ENCODE results near the gene TUBB2B.

The TUBB2B gene

DNA sequence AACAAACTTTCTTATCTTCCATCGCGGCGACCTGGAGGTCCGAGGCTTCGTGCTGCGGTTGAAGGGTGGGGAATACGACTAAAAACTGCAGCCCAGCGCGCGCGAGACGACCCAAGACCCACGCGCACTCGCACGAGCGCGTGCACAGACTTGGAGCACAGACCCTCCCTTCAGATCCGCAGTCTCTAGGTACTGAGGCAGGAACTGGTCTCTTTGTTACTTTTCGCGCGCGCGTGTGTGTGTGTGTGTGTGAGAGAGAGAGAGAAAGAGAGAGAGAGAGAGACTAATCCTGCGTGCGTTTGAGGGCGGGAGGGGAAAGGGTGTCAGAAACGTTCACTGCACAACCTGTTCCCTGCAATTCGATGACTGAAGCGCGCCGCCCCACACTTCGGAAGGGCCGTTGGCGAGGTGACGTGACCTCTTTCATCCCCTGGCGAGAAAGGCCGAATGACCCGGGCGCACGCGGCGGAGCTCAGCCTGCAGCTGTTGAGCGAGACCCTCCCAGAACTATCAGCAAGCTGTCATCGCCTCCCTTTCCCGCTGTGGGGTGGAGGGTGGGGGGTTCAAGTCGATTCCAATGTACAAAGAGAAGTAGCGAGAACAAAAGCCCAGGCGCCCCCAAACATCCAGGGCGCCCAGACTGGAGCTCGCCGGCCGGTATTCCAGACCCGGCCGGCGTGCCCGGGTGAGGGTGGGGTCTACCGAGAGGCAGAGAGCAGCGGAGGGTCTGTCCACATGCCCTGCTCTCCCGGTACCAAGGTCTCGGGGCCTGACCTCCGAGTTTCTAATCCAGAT is 1.5 kb upstream of the TUBB2B start:
- H3K4me3 ChIP-seq (replicated peaks in 1 of 2; ENCODE audit: low read depth in 2 of 2, low read length in 2 of 2) = no peak overlapping the region
- DNase-seq (ENCODE audit: low read depth in 2 of 2) = peak in 1 of 2 donors; percentile 31
- TF ChIP-seq, protein P1, sequence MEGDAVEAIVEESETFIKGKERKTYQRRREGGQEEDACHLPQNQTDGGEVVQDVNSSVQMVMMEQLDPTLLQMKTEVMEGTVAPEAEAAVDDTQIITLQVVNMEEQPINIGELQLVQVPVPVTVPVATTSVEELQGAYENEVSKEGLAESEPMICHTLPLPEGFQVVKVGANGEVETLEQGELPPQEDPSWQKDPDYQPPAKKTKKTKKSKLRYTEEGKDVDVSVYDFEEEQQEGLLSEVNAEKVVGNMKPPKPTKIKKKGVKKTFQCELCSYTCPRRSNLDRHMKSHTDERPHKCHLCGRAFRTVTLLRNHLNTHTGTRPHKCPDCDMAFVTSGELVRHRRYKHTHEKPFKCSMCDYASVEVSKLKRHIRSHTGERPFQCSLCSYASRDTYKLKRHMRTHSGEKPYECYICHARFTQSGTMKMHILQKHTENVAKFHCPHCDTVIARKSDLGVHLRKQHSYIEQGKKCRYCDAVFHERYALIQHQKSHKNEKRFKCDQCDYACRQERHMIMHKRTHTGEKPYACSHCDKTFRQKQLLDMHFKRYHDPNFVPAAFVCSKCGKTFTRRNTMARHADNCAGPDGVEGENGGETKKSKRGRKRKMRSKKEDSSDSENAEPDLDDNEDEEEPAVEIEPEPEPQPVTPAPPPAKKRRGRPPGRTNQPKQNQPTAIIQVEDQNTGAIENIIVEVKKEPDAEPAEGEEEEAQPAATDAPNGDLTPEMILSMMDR (IDR thresholded peaks at IDR 0.05; ENCODE audit: low read depth, low read length) = no peak

DNA sequence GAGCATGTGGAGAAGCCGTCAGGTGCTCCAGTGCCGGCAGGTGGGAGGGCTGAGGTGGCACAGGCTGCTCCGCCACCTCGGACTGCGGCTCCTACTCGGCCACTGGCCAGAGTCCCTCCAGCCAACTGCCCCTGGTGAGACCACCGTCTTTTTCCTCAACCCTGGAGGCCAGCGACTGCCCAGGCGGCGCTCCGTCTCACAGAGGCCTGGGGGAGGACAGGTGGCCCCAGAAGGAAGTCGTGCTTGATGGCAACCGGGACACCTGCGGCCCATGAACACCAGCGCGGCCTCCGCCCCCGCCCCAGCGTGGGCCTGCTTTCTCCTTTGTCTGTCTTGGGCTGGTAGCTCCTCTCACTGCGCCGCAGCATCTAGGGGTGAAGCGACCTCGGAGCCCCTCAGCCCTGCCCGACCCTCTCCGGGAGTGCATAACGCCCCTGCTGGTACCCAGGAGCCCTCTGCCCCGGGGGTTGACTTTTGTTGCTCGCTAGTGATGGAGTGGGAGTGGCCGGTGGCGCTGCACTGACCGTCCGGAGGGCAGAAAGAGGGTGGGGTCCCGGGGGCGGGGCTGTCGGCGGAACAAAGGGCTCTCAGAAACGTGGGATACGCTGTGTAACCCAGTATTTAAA is 706 bp upstream of the TUBB2B start:
- DNase-seq (ENCODE audit: low read depth in 2 of 2) = no peak

DNA sequence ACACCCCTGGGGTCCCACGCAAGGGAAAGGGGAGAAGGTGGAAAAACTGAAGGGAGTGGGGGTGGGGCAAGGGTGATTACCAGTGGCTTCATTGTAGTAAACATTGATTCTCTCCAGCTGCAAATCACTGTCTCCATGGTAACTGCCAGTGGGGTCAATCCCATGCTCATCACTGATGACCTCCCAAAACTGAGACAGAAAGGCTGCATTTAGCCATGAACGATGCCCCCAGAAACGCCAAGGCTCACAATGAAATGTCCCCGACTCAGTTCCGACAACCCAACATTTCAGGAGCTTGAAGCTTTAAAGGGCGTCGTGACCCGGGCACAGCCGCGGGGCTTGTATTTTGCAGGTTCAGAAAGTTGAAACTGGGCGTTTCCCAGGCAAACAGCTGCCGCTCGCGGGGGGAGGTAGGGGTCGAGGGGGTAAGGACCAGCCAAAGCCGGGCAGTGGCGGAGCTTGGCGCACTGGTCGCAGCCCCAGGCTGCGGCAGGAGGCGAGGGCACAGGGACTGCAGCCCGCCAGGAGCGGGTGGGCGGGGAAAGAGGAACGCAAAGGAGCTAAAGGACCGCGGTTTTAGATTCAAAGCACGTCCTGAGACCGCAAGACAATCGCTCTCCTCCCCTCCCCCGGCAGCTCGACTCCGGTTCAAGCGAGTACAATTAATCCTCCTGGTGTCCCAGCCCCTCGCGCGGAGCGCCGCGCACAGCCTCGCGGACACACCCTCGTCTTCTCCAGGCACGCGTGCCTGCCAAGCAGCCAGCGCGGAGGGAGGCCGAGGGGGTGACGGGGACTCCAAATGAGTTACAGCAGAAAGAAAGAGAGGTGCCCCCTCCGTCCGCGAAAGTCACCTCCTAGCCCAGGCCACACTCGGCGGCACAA is 731 bp downstream of the TUBB2B start:
- H3K4me3 ChIP-seq (replicated peaks in 1 of 2; ENCODE audit: low read depth in 2 of 2, low read length in 2 of 2) = peak overlapping the region; percentile 32 to 46
- peak in 1 of 2 donors; percentile 8 for DNase-seq (ENCODE audit: low read depth in 2 of 2)
- TF ChIP-seq, protein P1 (IDR thresholded peaks at IDR 0.05; ENCODE audit: low read depth, low read length) = no peak

More for the DNA sequence above, 706 bp upstream of the TUBB2B start:
- no peak overlapping the region for H3K4me3 ChIP-seq (replicated peaks in 1 of 2; ENCODE audit: low read depth in 2 of 2, low read length in 2 of 2)
- TF ChIP-seq, protein P1 (IDR thresholded peaks at IDR 0.05; ENCODE audit: low read depth, low read length) = no peak

DNA sequence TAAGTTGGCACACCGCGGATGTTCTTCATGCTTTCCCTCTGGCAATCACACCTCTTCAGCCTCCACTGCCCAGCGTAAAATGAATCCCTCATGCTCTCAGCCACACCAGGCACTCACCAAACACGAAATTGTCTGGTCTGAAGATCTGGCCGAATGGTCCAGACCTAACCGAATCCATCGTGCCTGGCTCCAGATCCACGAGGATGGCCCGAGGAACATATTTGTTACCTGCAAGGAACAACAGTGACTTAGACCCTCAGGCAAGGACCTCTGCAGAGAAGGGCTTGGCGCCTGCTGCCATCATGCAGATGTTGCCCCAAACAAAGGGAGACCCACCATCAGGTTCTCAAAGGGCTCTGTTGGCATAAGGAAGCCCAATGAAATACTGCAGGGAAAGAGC is 1.4 kb downstream of the TUBB2B start:
- no peak for DNase-seq (ENCODE audit: low read depth in 2 of 2)
- no peak overlapping the region for H3K4me3 ChIP-seq (replicated peaks in 1 of 2; ENCODE audit: low read depth in 2 of 2, low read length in 2 of 2)
- TF ChIP-seq, protein P1 (IDR thresholded peaks at IDR 0.05; ENCODE audit: low read depth, low read length) = no peak

DNA sequence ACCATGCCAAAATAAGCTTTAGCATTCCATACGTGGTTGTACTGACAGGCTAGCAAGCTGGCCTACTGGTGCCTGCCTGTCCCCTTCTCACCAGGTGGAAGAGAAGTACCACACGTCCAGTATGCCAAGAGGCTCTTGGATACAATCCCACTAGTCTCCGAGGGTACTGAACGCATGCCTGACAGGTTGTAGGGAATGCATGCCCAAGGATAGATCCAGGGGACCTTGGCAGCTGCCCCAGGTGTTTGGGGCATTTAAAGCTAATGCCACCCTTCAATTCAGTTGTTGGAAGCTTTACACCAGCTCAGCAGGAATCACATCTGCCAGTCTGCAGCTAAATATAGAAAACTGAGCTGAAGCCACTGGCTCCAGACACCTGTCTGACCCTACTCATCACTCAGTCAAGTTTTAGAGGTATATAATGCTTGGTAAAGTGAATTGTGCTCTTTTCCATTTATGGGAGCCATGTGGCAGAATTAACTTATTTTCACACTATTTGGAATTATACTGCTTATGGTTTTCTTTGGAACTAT is 4.9 kb downstream of the TUBB2B start:
- no peak for DNase-seq (ENCODE audit: low read depth in 2 of 2)
- TF ChIP-seq, protein P1 (IDR thresholded peaks at IDR 0.05; ENCODE audit: low read depth, low read length) = no peak
- no peak overlapping the region for H3K4me3 ChIP-seq (replicated peaks in 1 of 2; ENCODE audit: low read depth in 2 of 2, low read length in 2 of 2)

DNA sequence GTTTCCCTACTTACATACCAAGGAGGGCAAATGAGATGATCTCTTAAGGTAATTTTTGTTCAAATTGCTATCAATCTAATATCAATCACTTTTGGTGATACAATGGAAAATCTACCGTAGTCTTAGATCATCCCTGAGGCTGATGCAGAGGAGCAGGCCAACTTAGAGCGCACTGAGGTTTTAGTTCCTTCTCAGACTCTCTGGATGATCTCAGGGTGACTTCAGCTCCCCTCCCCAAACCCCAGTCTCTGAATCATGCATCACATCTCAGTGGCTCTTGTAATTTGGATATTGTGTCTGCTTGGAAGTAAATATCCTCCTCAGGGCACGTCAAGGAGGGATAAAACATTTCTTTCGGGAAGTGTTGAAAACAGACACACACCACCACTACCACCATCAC is 5.9 kb downstream of the TUBB2B start:
- no peak overlapping the region for H3K4me3 ChIP-seq (replicated peaks in 1 of 2; ENCODE audit: low read depth in 2 of 2, low read length in 2 of 2)
- DNase-seq (ENCODE audit: low read depth in 2 of 2) = no peak
- TF ChIP-seq, protein P1 (IDR thresholded peaks at IDR 0.05; ENCODE audit: low read depth, low read length) = no peak
